GM21447 (cell line): Measurements from ENCODE around the gene MTCL3.

ENCODE experiments used
- ATAC-seq: cut with Tn5 transposase; IDR thresholded peaks from one replicate; pipeline ENCODE4 v1.9.1; 2021; ENCODE audit not compliant: unreplicated experiment

MTCL3 gene

DNA sequence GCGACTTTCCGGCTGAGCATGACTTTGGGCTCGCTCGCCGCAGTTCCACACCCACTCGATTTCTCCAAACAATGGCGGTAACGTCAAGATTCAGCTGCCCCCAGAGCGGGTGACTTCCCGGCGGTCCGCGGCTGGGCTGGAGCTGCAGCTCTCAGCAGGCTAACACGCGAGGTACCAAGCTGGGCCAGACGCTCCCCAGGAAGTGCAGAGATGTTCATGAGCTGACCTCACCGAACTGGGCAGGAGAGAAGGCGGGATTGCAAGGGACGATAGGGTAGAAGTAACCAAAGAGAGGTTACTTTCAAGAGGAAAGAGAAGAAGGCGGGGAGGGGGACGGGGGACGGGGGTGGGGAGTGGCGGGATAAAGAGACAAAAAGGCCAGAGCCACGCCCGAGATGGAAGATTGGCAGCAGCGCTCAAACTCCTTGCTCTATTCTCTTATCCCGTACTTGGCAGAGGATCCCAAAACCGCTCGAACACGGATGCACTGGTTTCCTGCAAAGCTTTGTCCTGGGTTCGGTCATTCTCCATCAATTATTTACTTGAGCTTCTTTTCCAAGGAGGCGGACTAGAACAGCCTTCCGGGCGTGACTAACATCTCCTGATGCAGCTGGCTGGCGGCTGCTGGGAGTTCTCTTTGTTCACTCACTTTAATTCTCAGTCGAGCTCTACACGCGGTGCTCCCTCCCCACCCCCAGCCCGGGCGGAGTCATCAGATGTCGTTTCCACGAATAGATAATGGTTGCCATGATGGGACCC, at the start of gene MTCL3:
Gene MTCL3 (minus strand): TSS at position 626 of the 759 bp plus-strand sequence.
- ATAC-seq, result no peak

- no peak for ATAC-seq
These were observed 48.3 kb upstream of the MTCL3 start for GRCh38 chr6:127567476-127567875.

GRCh38 chr6:127566651-127567050, 47.5 kb upstream of the MTCL3 start:
- ATAC-seq, result no peak

GRCh38 chr6:127566119-127566518, 47.0 kb upstream of the MTCL3 start:
- no peak for ATAC-seq

DNA sequence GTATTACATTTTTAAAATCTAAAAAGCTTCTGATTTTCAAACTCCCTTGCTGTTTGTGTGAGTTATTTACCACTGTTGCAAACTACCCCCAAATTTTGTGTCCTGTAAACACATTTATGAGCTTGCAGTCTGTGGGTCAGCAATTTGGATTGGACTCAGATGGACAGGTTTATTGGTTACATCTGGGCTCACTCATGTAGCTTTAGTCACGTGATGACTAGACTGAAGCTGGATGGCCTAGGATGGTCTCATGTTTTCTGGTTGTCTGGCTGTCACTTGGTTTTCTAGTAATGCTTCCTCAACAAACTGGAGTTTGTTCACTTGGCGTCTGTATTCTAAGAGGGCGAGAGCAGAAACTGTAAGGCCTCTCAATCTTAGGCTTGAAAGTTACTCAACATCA, 45.6 kb upstream of the MTCL3 start:
- ATAC-seq, result no peak

- no peak for ATAC-seq
These were observed 42.5 kb upstream of the MTCL3 start for GRCh38 chr6:127561660-127562059.

DNA sequence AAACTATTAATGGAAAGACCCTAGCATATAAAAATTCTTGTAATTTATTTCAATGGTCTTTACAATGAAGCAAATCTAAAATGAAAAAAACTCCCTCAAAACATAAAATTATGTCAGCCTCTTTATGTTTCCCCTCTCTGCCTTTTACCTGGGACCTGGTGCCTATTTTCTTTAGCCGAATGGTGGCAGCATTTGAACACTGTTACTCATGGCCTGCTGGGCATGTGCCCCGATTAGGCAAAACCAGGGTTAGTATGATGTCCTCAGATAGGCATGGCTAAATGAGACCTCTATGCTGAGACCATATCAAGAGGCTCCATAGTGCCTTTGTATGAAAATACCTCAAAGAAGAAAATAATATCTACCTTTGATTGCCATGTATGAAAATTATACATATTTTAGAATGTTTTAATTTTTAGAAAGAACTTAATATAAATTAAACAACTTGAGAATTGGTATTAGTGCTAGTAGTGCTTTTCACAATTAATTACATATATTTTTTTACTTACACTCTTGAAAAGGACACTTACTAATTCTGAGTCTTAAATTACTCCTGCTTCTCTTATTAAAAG, 35.4 kb upstream of the MTCL3 start:
- peak; percentile 54 for ATAC-seq

DNA sequence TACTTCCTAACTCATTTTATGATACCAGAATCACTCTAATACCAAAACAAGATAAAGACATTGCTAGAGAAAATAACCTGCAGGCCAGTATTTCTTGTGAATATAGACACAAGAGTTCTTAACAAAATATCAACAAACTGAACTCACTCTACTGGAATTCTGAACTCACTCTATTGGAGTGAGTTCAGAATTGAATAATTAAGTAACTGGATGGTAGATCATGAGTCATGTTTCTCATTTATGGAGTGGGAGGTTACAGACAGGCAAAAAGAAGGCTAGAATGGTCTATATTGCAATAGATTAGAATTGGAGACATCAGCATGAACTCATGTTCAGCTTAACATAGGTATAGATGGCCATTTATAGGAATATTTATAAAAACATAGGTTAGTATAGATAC, 31.3 kb upstream of the MTCL3 start:
- no peak for ATAC-seq

DNA sequence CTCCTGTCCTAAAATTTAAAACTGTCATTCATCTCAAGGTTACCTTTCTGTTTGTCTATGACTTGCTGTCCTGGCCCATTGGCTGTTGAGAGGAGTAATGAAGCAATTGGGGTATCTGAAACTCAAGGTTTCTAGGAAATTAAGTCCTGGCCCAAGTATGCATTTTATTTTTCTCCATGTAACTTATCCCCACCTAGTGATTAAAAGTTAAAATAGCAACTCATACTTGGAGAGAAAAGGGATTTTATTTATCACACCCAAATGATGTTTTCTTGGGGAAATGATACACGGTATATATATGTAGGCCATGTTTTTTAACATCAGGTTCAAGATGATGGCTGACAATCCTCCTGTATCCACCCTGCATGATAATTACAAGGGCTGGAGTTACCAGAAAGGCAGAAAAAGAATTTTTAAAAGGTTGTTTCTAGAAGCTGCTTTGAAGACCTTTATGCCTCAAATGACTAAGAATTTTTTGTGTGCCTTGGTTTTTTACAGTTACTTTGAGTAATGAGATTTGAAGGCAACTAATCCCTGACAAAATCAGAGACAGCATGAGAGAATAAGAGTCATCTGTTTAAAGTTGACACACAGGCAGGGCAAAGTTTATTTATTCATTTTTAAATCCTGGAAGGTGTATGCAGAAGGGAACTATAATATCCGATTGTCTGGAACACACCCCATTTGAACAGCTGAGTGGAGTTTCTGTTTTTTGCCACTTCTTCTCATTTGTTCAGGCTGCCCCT, 28.9 kb upstream of the MTCL3 start:
- no peak for ATAC-seq

DNA sequence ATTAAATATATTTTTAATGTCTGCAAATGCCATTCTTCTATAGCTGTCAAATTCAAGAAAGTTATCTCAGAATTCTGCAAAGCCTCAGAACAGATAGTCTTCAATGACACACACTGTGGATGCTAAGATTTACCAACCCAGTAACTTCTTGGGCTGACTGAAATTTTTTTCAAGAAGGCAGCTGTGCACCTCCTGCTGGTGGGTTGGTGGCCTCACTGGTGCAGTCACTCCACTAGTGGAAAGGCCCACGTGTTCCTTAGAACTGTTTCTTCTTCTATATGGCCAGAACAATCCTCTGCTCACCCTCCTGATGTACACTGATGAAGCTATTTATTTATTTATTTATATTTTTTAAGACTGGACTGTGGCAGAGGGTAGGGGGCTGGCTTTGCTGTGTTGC, 28.1 kb upstream of the MTCL3 start:
- no peak for ATAC-seq

GRCh38 chr6:127539272-127539671, 20.1 kb upstream of the MTCL3 start:
- no peak for ATAC-seq

GRCh38 chr6:127538750-127539264, 19.7 kb upstream of the MTCL3 start:
- ATAC-seq, result no peak

GRCh38 chr6:127533736-127534135, 14.6 kb upstream of the MTCL3 start:
- no peak for ATAC-seq

DNA sequence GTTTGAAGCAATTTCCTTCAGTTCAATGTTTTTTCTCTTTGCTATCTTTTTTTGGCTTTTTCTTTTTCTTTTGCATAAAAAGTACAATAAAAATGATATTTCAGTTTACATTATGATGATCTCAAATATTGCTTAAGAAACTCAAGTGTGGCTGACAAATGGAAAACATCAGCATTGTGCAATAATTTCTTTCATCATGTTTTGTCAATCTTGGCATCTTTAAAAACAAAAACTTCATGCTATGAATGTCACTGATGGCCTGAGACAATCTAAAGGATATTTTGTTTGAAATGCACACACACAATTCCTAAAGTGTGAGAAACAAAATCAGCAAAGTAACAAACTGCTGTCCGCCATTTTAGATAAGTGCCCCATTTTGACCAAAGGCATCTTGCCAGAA, 13.9 kb upstream of the MTCL3 start:
- no peak for ATAC-seq

DNA sequence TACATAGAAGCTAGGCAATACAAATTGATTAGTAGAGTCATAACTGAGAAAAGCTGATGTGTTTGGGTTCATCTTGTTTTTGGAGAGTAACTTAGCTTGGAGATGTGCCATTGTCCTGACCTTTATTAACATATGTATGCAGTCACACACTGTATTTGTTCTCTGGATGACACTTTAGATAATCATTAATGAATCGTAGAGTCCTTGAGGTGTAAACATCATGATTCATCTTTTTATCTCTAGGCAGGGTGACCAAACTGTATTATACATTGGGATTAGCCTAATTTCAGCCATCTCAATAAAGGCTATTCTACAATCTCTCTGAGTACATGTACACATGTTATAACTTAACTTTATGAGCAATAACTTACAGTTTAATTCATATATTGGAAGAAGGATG, 3.6 kb upstream of the MTCL3 start:
- ATAC-seq, result no peak

- ATAC-seq, result no peak
These were observed 931 bp upstream of the MTCL3 start for GRCh38 chr6:127520066-127520465.

- ATAC-seq, result no peak
These were observed 292 bp upstream of the MTCL3 start for GRCh38 chr6:127519469-127519785.

GRCh38 chr6:127518191-127518709, 885 bp downstream of the MTCL3 start:
- no peak for ATAC-seq

GRCh38 chr6:127517693-127518092, 1.4 kb downstream of the MTCL3 start:
- ATAC-seq, result no peak

DNA sequence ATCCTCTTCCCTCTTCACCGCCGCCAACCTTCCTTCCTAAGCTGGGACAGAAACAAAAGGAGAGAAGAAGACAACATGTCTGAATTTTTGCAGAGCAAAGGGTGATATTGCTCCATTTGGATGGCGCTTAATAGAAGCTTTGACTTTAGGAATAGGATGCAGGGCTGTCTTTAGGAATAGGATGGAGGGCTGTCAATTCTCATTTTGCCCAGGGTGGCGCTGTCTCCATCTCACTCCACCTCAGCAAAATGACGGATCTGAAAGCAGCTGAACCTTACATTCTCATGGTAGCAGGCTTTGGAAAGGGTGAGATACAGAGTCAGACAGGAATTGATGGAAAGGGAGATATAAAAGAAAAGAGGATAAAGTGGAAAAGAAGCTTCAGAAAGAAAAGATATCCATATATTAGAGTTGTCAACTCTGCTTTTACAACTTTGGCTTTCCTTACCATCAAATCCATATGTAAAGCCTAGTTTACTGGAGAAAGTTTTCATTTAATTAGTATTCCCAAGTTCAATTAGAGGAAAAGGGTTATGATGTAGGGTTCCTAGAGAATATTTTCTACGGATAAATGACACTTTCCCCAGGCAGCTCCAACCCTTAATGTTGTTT, 2.4 kb downstream of the MTCL3 start:
- peak; percentile 59 for ATAC-seq
